ENCODE measurements around the gene BTBD16.

Gene BTBD16

DNA sequence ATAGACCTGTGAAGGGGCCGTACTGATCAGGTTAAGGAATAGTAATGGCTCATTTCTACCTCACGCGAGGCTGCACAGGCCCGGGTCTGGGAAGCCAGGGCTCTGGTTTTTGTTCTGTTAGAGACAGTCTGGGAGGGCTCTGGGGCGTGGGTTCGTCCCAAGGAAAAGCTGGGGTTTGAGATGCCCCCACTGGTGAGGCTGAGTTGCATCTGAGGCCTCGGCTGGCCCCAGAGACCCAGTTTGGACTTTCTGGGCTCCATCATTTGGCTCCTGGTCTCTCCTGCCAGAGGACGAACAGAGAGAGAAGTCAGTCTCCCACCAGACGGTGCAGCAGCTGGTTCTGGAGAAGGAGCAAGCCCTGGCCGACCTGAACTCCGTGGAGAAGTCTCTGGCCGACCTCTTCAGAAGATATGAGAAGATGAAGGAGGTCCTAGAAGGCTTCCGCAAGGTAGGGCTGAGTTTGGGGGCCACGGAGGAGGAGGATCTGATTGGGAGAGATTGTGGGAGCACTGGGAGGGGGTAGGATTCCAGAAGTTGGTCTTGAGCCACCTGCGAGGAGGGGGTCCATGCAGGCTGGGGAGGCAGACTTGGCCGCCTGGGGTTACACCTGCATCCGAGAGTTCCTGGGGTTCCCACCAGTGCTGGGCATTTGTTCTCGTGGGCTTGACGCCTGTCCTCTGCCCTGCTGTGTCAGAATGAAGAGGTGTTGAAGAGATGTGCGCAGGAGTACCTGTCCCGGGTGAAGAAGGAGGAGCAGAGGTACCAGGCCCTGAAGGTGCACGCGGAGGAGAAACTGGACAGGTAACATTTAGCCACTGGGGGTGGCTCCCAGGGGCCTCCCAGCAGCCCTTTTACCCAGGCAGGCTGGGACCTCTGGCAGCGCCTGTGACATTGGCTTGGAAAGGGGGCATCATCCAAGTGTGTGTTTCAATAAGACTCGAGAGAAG is 22.5 kb upstream of the BTBD16 start:
- DNase-seq: no peak

DNA sequence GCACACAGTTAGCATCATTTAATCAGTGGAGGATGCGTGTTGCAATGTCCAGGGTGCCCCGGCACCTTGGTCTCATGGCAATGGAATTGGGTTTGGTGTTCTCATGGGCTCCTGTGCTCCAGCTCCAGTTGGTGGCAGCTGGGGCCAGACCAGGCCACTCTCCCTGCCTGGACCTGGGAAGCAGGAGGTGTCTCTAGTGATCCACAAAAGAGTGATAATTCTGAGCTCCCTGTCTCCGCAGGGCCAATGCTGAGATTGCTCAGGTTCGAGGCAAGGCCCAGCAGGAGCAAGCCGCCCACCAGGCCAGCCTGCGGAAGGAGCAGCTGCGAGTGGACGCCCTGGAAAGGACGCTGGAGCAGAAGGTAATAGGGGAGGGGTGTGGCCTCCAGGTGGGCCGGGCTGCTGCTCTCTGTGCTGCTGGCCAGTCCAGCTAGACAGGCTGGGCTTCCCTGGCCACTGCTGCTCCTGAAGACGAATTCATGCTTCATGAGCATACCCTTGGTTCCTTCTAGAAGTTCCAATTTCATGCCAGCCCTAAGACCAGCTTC is 21.7 kb upstream of the BTBD16 start:
- no peak for DNase-seq

DNA sequence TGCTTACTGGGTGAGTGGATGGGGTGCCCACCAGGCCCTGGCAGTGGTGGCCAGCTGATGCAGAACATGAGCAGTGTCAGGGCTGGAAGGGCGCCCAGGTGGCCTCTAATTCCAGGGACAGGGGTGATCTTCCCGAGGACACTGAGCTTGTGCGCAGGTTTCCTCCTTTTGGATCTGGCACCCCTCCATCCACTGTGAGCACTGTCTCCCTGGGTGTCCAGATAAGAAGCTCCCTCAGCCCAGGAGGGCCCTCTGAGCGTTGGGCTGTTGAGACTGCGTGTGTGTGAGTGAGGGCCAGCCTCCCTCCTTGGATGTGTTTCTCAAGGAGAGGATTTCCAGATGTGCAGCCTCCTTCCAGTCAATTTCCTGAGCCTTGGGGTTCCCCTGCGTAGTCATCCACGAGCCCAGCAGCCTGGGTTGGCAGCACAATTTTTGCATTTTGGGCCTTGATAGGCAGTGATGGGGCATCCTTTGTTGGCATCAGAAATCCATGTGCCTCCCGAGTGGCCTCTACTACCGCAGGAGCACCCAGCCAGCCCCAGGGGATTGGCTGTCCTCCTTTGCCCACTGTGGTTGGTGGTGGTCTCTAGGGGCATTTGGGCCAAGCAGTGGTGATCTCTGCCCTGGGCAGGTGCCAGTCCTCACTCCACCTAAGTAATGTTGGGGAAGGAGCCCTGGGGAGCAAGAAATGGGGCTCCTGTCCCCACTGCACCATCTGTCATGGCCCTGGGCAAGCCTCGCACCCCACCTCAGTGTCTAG is 20.9 kb upstream of the BTBD16 start:
- DNase-seq: no peak

DNA sequence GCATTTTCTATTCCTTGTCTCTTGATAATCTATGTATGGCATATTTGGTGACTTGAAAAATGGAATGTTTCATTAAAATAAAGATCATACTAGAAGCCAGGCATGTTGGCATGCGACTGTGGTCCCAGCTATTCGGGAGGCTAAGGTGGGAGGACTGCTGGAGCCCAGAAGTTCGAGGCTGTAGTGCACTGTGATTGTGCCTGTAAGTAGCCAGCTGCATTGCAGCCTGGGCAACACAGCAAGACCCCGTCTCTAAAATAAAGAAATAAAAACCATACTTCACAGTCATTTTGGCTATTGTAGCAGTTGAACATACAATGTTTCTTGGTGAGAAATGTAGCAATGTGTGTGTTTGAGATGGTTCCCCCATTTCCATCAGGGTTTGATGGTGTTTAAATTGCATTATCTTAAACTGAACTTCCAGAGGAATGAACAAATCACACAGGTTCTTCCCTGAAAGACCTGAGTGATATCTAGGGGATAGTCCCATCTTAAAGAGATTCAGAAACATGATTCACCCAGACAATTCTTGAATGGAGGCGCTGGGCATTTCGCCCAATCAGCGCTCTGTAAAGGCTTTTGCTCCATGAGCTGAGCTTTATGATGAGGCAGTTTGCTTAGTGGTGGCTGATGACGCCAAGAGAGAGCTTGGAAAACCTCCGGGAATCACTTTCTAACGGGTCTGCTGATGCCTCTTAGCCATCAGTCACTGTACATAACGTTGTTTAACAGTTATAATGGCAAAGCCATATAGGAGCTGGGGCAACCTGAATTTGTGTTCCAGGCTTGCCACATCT is 19.4 kb upstream of the BTBD16 start:
- no peak for DNase-seq

DNA sequence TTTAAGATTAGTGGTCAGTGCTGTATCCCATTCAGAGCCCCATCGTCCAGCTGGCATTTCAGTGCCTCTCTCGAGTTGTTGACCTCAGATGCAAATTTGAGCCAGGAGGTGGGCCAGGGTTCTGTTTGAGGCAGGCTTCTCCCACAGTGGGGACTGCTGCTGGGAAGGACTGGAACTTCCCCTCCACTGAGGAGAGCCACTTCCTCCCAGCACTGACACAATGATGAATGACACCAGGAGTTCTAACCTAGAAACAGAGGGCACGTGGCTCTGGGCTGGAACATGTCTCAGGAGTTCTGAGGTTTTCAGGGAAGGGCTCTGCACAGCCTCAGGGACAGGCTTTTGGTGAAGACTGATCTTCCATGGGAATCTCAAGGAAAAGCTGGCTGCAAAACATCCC is 18.3 kb upstream of the BTBD16 start:
- DNase-seq: no peak

DNA sequence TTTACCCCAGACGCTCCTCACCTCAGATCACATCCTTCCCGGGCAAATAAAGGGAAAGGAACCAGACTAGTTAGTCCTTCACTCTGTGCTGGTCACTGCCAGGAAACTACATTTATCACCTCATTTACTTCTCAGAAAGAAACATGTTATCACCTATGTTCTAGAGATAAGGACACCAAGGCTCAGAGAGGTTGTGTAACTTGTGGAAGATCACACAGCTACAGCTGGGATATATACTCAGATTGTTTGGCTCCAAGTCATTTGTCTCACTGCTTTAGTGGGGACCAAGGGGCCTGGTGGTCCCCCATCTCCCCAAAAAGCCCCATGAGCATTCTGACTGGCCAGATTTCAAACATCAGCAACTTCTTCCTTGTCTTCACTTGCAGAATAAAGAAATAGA is 17.5 kb upstream of the BTBD16 start:
- no peak for DNase-seq

DNA sequence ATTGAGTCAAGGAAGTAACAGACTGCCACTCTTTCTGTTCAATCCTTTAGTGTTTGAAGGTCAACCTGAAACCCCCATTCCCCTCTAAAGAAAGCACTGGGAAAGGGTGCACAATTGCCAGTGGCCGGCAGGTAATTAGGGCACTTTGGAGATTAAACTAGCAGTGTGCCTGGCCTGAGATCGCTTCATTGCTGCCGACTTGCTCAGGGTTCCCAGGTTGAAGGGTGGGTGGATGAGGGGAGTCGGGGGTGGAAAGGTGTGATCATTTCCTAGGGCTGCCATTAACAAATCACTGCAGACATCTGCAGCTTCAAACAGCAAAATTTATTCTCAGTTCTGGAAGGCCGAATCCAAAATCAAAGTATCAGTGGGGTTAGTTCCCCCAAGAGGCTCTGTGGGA is 16.3 kb upstream of the BTBD16 start:
- no peak for DNase-seq

DNA sequence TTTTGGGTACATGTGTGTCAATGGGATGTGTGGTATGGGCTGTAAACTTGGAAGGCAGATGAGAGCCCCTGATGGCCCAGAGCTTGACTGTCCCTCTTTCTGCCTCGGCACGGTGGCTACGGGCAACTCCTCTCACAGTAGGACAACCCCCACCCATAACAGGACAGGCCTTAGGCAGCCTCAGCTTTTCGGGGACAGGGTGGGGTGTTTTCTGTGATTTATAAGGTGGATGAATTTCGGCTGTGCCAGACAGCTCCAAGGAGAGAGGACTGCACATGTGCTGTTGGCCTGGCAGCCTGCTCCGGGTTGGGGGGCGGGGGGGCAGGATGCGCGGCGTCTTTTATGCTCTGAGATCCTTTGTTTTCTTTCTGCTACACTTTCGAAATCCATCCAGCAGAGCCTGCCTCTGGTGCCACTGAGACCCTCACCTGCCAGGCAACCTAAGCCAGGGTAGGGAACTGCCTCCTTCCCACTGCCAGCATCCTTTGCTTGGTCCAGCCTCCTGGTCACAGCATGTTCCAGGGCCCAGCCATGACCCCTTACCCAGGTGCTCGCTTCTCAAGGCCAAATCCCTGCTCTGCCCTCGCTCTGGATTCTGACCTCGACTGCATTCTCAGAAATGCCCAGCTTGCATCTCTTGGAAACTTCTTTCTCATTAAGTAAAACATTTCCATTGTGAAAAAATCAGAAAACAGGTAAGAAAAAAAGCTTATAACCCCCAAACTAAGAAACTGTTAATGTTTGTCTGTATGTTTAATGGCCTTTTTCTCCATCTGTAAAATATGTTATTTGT is 15.4 kb upstream of the BTBD16 start:
- DNase-seq: no peak

DNA sequence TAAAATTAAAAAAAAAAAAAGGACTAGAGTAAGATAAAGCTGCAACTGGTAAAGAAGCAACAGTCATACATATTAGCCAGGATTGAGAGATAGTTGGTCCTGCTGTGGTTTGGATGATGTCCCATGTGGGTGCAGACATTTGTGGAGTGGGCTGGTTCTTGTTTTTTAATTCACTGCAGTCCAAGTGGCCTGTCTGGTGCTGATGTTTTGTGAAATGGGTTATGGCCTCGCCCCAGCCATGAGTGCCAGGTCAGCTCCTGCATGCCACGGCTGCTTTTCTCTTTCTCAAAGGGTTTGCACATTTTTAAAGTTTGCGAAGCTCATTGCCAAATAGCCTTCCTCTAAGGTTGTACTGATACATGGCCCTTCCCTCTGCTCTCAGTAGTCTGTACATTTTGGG is 14.1 kb upstream of the BTBD16 start:
- no peak for DNase-seq

DNA sequence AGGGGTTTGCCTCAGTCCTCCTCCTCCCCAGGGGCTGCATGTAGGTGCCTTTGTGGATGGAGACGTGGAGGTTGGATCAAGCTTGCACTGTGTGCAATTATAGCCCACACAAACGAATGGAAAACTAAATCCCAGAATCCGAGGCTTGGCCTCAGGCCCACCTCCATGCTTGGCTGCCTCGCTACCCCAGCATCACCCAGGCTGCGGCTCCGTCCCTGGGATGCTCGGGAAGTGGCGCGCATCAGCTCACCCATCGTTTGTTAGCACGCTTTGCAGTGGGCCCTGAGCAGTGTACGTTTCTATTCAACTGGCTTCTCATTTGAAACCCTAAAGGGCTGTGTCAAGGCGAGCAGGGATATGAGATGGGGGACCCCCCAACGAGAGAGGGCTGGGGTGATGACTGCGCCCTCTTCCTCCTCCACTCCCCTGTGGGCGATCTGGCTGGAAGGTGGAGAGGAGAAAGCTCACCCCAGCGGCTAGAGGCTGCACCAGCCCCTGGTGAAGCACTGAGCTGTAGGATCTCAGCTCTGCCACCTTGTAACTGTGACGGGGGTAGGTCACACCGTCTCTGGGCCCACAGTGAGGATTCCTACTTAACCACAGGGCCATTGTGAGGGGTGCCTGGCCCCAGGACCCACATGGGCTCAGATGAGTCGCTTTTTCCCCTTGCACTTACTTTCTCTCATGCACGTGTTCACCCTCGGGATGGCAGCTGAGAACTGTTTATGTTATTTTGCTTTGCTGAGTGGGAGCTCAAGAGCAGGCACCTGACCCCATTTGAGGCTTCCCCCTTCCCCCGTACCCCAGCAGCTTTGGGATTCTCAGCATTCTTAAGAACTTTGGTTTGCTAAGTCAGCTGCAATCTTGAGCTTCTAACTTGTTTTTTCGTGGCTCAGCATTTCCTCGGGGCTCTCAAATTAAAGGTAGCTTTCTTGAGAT is 12.7 kb upstream of the BTBD16 start:
- no peak for DNase-seq

DNA sequence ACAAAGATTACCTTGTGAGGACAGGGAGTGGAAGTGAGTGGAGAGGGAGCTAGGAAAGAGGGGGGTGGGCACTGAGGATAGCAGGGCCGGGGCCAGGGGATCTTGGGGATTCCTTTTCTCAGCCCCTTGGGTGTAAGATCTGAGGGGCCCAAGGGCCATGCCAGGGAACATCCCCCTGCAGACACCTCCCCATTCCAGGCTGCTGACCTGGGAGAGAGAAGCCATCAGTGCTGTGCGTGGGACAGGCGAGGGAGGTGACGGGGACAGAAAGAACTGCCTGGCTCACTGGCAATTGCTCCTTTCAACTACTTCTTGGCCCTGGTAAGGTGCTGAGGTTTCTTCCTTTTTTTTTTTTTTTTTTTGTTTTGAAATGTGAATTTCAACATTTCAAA is 12.0 kb upstream of the BTBD16 start:
- no peak for DNase-seq

DNA sequence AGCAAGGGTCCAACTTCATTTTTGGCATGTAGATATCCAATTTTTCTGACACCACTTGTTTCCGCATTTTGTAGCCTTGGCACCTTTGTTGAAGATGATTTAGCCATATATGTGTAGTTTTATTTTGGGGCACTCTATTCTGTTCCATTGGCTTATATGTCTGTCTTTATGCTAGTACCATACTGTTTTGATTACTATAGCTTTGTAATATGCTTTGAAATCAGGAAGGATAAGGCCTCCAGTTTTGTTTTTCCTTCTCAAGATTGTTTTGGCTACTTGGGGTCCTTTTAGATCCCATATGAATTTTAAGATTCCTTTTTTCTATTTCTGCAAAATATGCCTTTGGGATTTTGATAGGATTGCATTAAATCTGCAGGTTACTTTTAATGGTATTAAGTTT is 9.5 kb upstream of the BTBD16 start:
- no peak for DNase-seq

DNA sequence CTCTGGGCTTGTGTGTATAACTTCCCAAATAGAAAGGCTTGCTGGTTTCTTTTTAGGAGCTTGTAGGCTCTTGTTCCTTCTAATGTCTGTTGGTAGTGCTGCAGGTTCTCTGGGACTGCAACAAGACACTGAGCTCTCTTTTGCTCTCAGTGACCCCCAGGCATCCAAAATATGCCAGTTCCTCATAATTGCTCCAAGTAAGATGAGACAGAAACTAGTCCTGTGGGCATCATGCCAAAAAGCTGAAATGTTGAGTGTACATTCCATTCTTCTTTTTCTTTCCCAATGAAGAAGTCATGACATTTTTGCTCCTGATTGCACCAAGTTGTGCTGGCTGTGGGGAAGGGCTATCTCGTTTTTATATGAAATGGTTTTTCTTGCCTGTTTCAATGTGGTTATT is 7.1 kb upstream of the BTBD16 start:
- DNase-seq: no peak

DNA sequence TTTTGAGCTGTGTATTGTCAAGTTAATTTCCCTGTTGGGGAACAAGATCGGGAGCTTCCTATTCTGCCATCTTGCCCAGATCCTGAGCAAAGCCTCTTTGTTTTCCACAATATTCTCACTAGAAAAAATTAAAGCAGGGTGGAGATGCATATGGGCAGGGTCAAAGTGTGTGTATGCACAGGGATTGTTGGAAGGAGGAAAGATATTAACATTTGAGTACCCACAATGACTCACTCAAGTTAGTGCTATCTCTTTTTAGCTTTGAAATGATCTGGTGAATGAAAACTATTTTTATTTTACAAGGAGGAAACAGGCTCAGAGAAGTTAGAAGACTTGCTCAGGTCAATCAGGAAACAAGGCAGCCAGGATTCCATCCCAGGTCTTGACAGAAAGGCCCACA is 6.7 kb upstream of the BTBD16 start:
- DNase-seq: no peak

DNA sequence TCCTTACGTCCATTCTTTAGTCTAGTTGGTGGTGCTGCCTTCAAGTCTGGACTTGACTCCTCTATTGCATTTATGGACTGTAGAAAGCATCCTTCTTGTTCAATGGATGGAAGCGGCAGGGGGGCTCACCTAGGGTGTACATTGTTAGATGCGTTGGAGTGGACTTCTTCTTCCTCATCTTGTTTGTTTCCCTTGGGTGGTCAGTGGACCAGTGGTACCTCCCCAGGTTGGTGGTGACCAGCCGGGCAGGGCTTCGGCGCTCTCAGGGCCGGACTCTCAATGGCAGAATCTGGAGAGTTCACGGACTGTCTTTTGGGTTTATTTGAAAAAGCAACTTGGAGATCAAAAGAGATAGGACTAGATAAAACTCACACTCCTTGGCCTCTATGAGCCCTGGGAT is 6.2 kb upstream of the BTBD16 start:
- DNase-seq: no peak

DNA sequence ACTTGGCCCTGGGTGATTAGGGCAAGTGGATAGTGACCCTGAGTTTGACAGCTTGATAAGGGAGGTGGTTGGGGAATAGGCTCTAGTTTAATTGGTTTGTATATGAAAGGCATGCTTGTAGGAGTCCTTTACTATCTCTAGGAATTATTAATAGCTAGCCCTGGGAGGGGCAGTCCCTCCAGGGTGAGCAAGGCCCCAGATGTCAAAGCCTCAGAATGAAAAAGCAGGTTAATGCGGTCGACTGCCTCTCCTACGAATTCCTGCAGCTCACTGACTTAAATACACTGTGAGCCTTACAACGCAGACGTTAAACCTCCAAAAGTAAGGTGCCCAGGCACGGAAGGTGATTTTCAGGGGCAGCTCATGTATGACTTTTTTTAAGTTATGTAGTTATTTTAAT is 5.2 kb upstream of the BTBD16 start:
- no peak for DNase-seq

DNA sequence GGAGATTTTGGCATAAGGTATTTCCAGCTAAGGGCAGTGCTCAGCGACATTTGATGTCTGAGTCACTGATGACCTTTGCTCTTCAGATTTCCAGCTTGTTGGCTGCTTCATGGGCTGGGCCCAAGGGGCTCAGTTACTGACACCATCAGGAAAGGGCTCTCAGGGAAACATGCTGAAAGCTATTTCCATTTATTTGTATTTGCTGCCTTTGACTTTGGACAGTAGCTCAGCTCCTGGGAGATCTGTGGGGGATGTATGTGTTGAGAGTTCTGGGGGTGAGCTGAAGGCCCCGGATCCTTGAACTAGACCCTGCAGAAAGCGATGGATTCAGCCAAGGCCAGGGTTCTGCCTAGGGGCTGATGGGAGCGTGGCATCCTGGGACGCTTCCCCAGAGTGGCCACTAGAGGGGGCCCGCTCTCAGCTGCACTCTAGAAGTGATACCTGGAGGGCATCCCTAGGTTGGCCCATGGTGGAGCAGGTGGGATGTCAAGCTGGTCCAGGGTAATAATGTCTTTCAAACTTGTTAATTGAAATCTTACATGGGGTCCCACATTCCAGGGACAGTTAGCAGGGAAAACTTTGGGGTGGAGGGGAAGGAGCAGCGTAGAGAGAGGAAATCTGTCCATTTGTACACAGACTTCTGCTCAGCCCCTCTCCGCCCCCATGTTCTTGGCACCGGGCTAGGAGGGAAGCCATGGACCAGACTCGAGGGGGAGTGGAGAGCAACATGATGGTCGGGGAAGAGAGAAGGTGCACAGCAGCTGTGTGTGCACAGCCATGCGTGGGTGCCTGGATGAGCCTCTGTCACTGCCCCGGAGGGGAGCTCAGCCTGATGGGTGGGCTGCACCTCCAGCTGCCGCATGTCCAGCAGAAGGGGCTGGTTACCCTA is 3.0 kb upstream of the BTBD16 start:
- peak; percentile 31 for DNase-seq

DNA sequence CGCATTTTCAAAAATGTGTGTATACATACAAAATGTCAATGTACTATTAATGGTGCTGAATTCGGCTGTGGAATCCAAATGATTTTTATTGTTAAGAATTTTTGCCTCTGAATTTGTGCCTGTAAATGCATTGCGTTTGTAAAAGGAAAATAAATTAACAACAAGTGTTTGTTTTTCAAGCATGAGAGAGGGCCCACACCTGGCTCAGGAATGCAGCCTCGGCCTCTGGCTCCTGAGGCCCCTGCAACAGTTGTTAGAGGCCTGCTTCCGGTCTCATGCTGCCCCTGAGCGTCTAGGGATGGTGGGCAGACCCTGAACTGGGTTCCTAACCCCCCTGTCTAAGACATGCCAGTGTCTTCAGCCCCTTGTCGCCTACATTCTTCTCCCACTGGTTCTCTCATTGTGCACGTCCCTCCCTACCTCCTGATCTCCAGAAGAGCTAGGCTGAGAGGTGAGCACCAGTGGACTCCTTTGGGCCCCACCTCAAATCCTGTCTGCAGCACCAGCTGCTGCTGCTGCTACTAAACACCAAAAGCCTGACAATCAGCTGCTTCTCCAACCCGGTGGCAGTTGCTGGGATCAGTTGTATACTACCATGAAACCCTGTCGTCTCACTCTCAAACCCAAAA is 1.9 kb upstream of the BTBD16 start:
- DNase-seq: no peak

DNA sequence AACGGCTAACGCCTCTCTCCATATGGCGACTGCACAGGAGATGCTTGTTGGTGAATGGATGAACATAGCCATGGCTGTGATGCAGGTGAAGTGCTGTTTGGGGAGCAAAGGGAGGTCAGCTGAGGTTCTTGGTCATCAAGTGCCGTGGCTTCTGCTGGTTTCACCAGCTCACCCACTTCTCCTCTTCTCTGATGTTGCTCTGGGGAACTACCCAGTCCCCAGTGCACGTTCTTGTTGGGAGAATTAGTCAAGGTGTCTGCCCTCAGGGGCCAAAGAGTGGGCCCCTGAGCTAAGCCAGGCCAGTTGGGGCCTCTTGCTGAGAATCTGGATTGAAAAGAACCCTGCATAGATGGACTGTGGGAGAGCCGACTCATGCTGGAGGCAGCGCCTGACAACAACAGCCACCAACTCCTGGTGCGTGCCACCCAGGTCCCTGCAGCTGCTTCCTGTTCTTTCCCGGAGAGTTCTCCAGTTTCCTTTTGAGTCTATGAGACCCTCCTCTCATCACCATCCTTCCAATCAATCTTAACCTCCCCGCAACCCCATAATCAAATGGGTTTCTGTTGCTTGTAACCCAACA is 3.0 kb downstream of the BTBD16 start:
- no peak for DNase-seq
